ENCODE results near the gene HSPB1.
"Not testable (repeated sequence)": the region's sequence is repeated elsewhere in the genome, so short reads cannot be mapped to it uniquely, and the experiment has no call there.

Gene HSPB1

GRCh38 chr7:76281706-76282343 lies 20.6 kb upstream of the HSPB1 start:
- DNase-seq = no peak

- no peak for DNase-seq
These were observed 19.9 kb upstream of the HSPB1 start for GRCh38 chr7:76282344-76283253.

- DNase-seq = no peak
These were observed 19.0 kb upstream of the HSPB1 start for GRCh38 chr7:76283254-76284159.

- DNase-seq = no peak
These were observed 16.7 kb upstream of the HSPB1 start for GRCh38 chr7:76285604-76286374.

GRCh38 chr7:76286842-76287403 lies 15.6 kb upstream of the HSPB1 start:
- no peak for DNase-seq

- not testable (repeated sequence) for DNase-seq
These were observed 11.6 kb upstream of the HSPB1 start for GRCh38 chr7:76290847-76291350.

- peak; percentile 84 for DNase-seq
These were observed 10.9 kb upstream of the HSPB1 start for GRCh38 chr7:76291351-76292212.

- no peak for DNase-seq
These were observed 10.3 kb upstream of the HSPB1 start for GRCh38 chr7:76292213-76292573.

- not testable (repeated sequence) for DNase-seq
These were observed 9.6 kb upstream of the HSPB1 start for GRCh38 chr7:76292911-76293310.

- DNase-seq = no peak
These were observed 9.0 kb upstream of the HSPB1 start for GRCh38 chr7:76293407-76293901.

GRCh38 chr7:76294344-76295024 lies 8.0 kb upstream of the HSPB1 start:
- DNase-seq = no peak

GRCh38 chr7:76296743-76297740 lies 5.4 kb upstream of the HSPB1 start:
- no peak for DNase-seq

- no peak for DNase-seq
These were observed 2.2 kb upstream of the HSPB1 start for GRCh38 chr7:76300166-76300731.

- DNase-seq = no peak
These were observed 1.5 kb upstream of the HSPB1 start for GRCh38 chr7:76301000-76301399.

- DNase-seq = peak; percentile 67
These were observed 1.0 kb downstream of the HSPB1 start for GRCh38 chr7:76303202-76304147.

- no peak for DNase-seq
These were observed 2.5 kb downstream of the HSPB1 start for GRCh38 chr7:76304888-76305375.

GRCh38 chr7:76308874-76309273 lies 6.4 kb downstream of the HSPB1 start:
- DNase-seq = not testable (repeated sequence)

Data from activated gamma-delta T cell treated with Interleukin-2 at 50 U/mL for 16 hours (primary cell).